T-helper 1 cell treated with Interleukin-12 subunit alpha and Interleukin-12 subunit beta and Interleukin-4 antibody, amounts not matched to agents 30 ng/mL and 1 ng/mL, for 36 hours (primary cell): ENCODE data around the gene TLE3. TPM values are rescaled to one million over a fixed set of nuclear protein-coding genes. Genes with fewer than 3 reads are reported as not detected.

Source experiments
- intact Hi-C: fragments of 100-400 bp; cut with micrococcal nuclease; formaldehyde crosslinking; loops from one replicate; pipeline ENCODE4 v1.15.1; 2024
- total RNA-seq: library from RNA; stranded (reverse); gene quantifications from 2 replicates; pipeline ENCODE4 v1.2.3, GENCODE V29; 2022

Gene TLE3
- total RNA-seq, 1 donor from 2014 or later = 98.2 TPM

- intact Hi-C loops = loop anchor here (1.0 to 10.0 kb wide), 15 partner anchors 42 to 1279 kb away; partner anchors contain the start of genes ANP32A, KIF23 and RPLP1
Observed at GRCh38 chr15:70099967-70100473, 2.3 kb upstream of the TLE3 start.

GRCh38 chr15:70099167-70099966 lies 1.6 kb upstream of the TLE3 start:
- intact Hi-C loops = loop anchor here (1.0 to 10.0 kb wide), 12 partner anchors 76 to 1279 kb away; partner anchors contain the start of genes ANP32A, KIF23 and RPLP1

- intact Hi-C loops = loop anchor here (1.0 to 10.0 kb wide), 13 partner anchors 75 to 1278 kb away; partner anchors contain the start of genes ANP32A, KIF23 and RPLP1
Observed at GRCh38 chr15:70098461-70099166, 897 bp upstream of the TLE3 start.

GRCh38 chr15:70098153-70098460 lies 390 bp upstream of the TLE3 start:
- intact Hi-C loops = loop anchor here (1.0 to 10.0 kb wide), 7 partner anchors 202 to 1277 kb away; partner anchors contain the start of genes ANP32A, KIF23 and RPLP1

GRCh38 chr15:70097063-70097320 lies 725 bp downstream of the TLE3 start:
- intact Hi-C loops = loop anchor here (1.0 to 10.0 kb wide), 7 partner anchors 121 to 578 kb away; no protein-coding TSS in a partner anchor

- intact Hi-C loops = loop anchor here (1.0 to 10.0 kb wide), 8 partner anchors 120 to 578 kb away; no protein-coding TSS in a partner anchor
Observed at GRCh38 chr15:70096215-70097062, 1.3 kb downstream of the TLE3 start.

- intact Hi-C loops = loop anchor here (1.0 to 10.0 kb wide), 4 partner anchors 366 to 579 kb away; no protein-coding TSS in a partner anchor
Observed at GRCh38 chr15:70095408-70096214, 2.1 kb downstream of the TLE3 start.

GRCh38 chr15:70094690-70095311 lies 2.9 kb downstream of the TLE3 start:
- intact Hi-C loops = loop anchor here (5.0 to 10.0 kb wide), 3 partner anchors 518 to 580 kb away; no protein-coding TSS in a partner anchor

- intact Hi-C loops = loop anchor here (10.0 kb wide), 1 partner anchor 581 kb away; no protein-coding TSS in a partner anchor
Observed at GRCh38 chr15:70093481-70094319, 4.0 kb downstream of the TLE3 start.

GRCh38 chr15:70093070-70093469 lies 4.6 kb downstream of the TLE3 start:
- intact Hi-C loops = loop anchor here (10.0 kb wide), 1 partner anchor 582 kb away; no protein-coding TSS in a partner anchor

- intact Hi-C loops = loop anchor here (10.0 kb wide), 1 partner anchor 582 kb away; no protein-coding TSS in a partner anchor
Observed at GRCh38 chr15:70092464-70093027, 5.2 kb downstream of the TLE3 start.

- intact Hi-C loops = loop anchor here (10.0 kb wide), 1 partner anchor 583 kb away; no protein-coding TSS in a partner anchor
Observed at GRCh38 chr15:70091726-70092463, 5.8 kb downstream of the TLE3 start.

GRCh38 chr15:70090436-70091296 lies 7.1 kb downstream of the TLE3 start:
- intact Hi-C loops = loop anchor here (10.0 kb wide), 1 partner anchor 584 kb away; no protein-coding TSS in a partner anchor

GRCh38 chr15:70089692-70089971 lies 8.1 kb downstream of the TLE3 start:
- intact Hi-C loops = no loop called here

GRCh38 chr15:70088887-70089691 lies 8.6 kb downstream of the TLE3 start:
- intact Hi-C loops = no loop called here

- intact Hi-C loops = no loop called here
Observed at GRCh38 chr15:70088455-70088854, 9.3 kb downstream of the TLE3 start.
